ENCODE results near the gene TBC1D1.

DNA sequence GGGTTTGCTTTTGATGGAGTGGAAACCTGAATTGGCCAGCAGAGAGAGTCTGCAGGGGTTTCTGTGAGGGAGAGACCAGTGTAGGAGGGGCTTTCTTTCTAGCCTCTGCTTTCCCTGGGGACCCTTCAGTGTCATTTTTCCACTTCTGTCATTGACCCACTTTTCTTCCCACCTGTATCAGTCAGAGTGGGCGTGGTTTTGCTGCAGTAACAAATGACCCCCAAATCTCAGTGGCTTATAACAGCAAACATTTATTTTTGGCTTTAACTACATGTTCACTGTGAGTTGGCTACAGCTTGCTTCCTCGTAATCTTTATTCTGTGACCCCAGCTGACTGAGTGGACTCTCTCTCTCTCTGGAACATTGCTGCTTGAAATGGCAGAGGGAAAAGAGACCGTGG is 43.7 kb downstream of the TBC1D1 start:
- TF ChIP-seq, protein P1, sequence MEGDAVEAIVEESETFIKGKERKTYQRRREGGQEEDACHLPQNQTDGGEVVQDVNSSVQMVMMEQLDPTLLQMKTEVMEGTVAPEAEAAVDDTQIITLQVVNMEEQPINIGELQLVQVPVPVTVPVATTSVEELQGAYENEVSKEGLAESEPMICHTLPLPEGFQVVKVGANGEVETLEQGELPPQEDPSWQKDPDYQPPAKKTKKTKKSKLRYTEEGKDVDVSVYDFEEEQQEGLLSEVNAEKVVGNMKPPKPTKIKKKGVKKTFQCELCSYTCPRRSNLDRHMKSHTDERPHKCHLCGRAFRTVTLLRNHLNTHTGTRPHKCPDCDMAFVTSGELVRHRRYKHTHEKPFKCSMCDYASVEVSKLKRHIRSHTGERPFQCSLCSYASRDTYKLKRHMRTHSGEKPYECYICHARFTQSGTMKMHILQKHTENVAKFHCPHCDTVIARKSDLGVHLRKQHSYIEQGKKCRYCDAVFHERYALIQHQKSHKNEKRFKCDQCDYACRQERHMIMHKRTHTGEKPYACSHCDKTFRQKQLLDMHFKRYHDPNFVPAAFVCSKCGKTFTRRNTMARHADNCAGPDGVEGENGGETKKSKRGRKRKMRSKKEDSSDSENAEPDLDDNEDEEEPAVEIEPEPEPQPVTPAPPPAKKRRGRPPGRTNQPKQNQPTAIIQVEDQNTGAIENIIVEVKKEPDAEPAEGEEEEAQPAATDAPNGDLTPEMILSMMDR (conservative IDR thresholded peaks at IDR 0.05), result no peak
- no peak for TF ChIP-seq EZH2 (IDR thresholded peaks at IDR 0.05; ENCODE audit: low read depth)

Data from PC-9 (cell line).